BJ (cell line): ENCODE measurements around the gene SLC3A2. TPM values are rescaled to one million over a fixed set of nuclear protein-coding genes. Genes with fewer than 3 reads are reported as not detected.
A peak's percentile ranks its signal among the peaks of the same experiment; 100 is the strongest.

Experiments
- CTCF ChIA-PET: fragments of 350-600 bp; formaldehyde crosslinking; extraction: SDS; loops from one replicate; lab custom pipeline; 2021; ENCODE audit warnings: antibody characterized with exemption, inconsistent platforms; lab: Yijun Ruan, JAX
- POLR2A ChIA-PET: fragments of 300-600 bp; sonication (Branson Sonifier 250); formaldehyde crosslinking; extraction: SDS; loops from one replicate; lab custom pipeline; 2021; ENCODE audit warnings: antibody characterized with exemption; lab: Charles Lee
- DNase-seq: peaks from one replicate; pipeline ENCODE4 v3.0.0-alpha.2; 2011; ENCODE audit warnings: low read depth
- H3K27me3 ChIP-seq: 2 replicates; pipeline ENCODE4 v1.6.0; 2011; ENCODE audit warnings: low read length; ENCODE audit not compliant: control insufficient read depth, insufficient read depth
- H3K36me3 ChIP-seq: 2 replicates; pipeline ENCODE4 v1.5.1; 2011; ENCODE audit warnings: low read length; ENCODE audit not compliant: control insufficient read depth, insufficient read depth
- H3K4me3 ChIP-seq: 2 replicates; pipeline ENCODE4 v1.5.1; 2011; ENCODE audit warnings: low read depth, mild to moderate bottlenecking, control low read depth, low read length
- CTCF ChIP-seq: IDR thresholded peaks from 2 replicates; pipeline ENCODE4 v1.5.1; 2011; ENCODE audit warnings: low read depth, mild to moderate bottlenecking, control low read depth, inconsistent platforms, low read length, moderate library complexity; ENCODE audit not compliant: insufficient read depth
- polyA plus RNA-seq: library from polyadenylated mRNA; depleted of rRNA; stranded (reverse); fragments of >200 nt; gene quantifications from 2 replicates; pipeline ENCODE4 v1.2.3, GENCODE V29; 2011

SLC3A2 gene
- polyA plus RNA-seq, 1 experiment: 535 TPM

- POLR2A ChIA-PET: no interaction called here
- no peak for DNase-seq
These were observed 42.1 kb downstream of the SLC3A2 start for GRCh38 chr11:62922653-62923431.

GRCh38 chr11:62923601-62924411 is 43.1 kb downstream of the SLC3A2 start:
- Histone ChIP-seq H3K4me3 (no peak overlapping the region), H3K36me3 (no peaks in the 10 kb centered on the region), H3K27me3 (peaks cover 19% of the 10 kb centered on the region)
- no peak for TF ChIP-seq CTCF
- POLR2A ChIA-PET: no interaction called here
- CTCF ChIA-PET: interaction anchor here (0.9 to 7.1 kb wide), 3 partner anchors 14 to 100 kb away, joined by 3 to 40 read pairs (median 5); no protein-coding TSS in a partner anchor
- DNase-seq: no peak

More at GRCh38 chr11:62922653-62923431, 42.1 kb downstream of the SLC3A2 start:
- Histone ChIP-seq H3K27me3 (peaks cover 19% of the 10 kb centered on the region), H3K36me3 (no peaks in the 10 kb centered on the region), H3K4me3 (no peak overlapping the region)
- TF ChIP-seq CTCF: peak; percentile 37; the same call in 1 of the 2 replicates
- CTCF ChIA-PET: interaction anchor here (1.6 to 7.1 kb wide), 2 partner anchors 17 to 100 kb away, joined by 7 to 40 read pairs; no protein-coding TSS in a partner anchor

GRCh38 chr11:62925308-62925707 is 44.6 kb downstream of the SLC3A2 start:
- Histone ChIP-seq H3K4me3 (no peak overlapping the region), H3K27me3 (peaks cover 18% of the 10 kb centered on the region), H3K36me3 (no peaks in the 10 kb centered on the region)
- no peak for TF ChIP-seq CTCF
- POLR2A ChIA-PET: no interaction called here
- CTCF ChIA-PET: interaction anchor here (1.4 to 2.5 kb wide), 2 partner anchors 19 to 98 kb away, joined by 3 to 9 read pairs; no protein-coding TSS in a partner anchor
- DNase-seq: no peak

- ChIA-PET POLR2A (no interaction called here), CTCF (interaction anchor here (2.5 kb wide), 1 partner anchor 20 kb away, joined by 9 read pairs; no protein-coding TSS in a partner anchor)
- peaks cover 18% of the 10 kb centered on the region for H3K27me3 ChIP-seq
- no peak for DNase-seq
- H3K4me3 ChIP-seq: no peak overlapping the region
- no peak for TF ChIP-seq CTCF
- H3K36me3 ChIP-seq: no peaks in the 10 kb centered on the region
These were observed 45.3 kb downstream of the SLC3A2 start for GRCh38 chr11:62925745-62926679.
